ENCODE results near the gene TMPRSS11A.

Gene TMPRSS11A

GRCh38 chr4:67963356-67963755, at the start of gene TMPRSS11A:
Gene TMPRSS11A, minus strand, starts transcription at chr4:67963493. Its CDS starts 100 bp downstream, at chr4:67963393.
- FAIRE-seq (no peak), DNase-seq (ENCODE audit: insufficient read length, low spot score) (no peak)

DNA sequence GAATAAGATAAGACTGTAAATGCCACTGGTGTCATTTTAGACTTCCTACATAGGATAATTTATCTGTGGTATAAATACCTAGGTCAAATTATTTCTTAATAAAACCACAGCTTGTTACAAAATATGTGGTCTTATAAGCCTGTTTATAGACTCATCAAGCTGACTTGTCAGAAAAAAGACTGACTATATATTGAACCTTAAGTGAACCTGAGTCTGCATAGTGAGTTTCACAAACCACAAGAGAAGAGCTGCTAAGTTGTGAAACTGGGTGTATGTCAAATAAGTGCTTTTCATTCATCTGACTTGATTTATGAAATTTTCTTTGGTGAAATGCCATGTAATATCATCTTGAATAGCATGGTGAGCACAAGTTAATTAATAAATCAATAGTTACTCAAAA, 48.4 kb upstream of the TMPRSS11A start:
- DNase-seq (ENCODE audit: insufficient read length, low spot score) (no peak), FAIRE-seq (no peak)

DNA sequence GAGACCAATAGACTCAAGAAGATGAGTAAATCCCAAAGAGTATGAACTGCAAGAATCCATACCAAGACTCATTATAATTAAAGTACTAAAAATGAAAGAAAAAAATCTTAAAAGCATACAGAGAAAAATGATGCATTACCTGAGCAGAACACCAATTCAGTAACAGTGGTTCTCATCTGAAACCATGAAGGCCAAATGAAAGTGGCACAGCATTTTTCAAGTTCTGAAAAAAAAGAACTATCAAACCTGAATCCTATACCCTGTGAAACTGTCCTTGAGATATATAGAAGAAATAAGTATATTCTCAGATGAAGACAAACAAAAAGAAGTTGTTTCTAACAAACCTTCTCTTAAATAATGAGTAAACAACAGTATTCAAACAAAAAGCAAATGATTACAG, 39.6 kb upstream of the TMPRSS11A start:
- FAIRE-seq (no peak), DNase-seq (ENCODE audit: insufficient read length, low spot score) (no peak)

- FAIRE-seq (no peak), DNase-seq (ENCODE audit: insufficient read length, low spot score) (no peak)
Measured at GRCh38 chr4:67996127-67996526, 32.8 kb upstream of the TMPRSS11A start.

DNA sequence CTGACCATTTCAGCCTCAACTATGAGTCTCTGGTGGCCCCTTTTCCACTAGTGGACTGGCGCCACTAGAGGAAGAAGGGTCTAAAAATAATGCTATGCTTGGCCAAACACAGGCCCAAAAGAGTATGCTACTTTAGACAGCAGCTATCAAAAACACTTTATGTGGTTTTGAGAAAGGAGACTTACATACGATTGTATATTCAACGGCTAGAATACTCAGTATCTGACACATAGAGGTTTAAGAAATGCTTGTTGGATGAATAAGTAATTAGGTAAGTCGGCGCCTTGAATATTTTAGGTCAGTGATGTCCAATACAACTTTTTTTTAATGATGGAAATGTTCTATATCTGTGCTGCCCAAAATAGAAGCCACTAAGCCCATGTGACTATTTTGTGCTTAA, 25.7 kb upstream of the TMPRSS11A start:
- FAIRE-seq (no peak), DNase-seq (ENCODE audit: insufficient read length, low spot score) (no peak)

DNA sequence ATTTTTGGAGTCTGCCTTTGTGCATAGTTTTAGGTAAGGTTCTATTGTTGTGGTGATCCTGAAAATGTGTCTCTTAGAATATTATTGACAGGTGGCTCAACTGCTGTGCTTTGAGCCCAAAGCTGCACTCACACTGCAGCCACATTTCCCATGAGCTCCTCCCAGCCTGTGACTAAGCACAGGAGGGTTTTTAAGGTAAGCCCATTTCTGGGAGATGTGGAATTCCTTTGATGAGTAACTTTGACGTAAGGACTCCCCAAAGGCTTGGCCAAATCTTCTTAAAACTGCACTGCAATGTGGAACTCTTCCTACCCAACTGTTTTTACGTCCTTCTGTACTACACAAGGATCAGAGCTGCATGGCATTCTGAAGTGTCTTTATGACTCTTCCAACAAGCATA, 20.0 kb upstream of the TMPRSS11A start:
- FAIRE-seq (no peak), DNase-seq (ENCODE audit: insufficient read length, low spot score) (no peak)

GRCh38 chr4:67980512-67980911, 17.2 kb upstream of the TMPRSS11A start:
- FAIRE-seq (no peak), DNase-seq (ENCODE audit: insufficient read length, low spot score) (no peak)

GRCh38 chr4:67973608-67974007, 10.3 kb upstream of the TMPRSS11A start:
- DNase-seq (ENCODE audit: insufficient read length, low spot score) (no peak), FAIRE-seq (no peak)

- FAIRE-seq = no peak
- DNase-seq (ENCODE audit: insufficient read length, low spot score) = no peak
Measured at GRCh38 chr4:67954890-67955289, 8.4 kb downstream of the TMPRSS11A start.

DNA sequence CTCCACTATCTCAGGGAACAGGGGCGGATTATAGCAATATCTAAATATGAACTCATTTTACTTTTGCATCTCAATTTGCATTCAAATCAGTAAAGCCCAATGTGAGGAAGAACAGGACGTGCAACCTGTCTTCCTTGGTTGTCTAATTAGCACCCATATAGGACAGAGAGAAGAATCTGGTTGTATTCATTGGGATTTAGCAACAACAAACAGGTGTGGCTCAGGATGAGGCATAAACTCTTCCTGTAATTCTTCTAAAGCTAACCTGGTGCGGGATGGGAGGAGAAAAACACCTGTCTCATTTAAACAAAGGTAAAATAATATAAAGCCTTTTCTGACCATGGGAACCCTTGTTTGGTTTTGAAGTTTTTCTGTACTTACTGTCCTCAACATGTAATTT, 22.2 kb downstream of the TMPRSS11A start:
- no peak for FAIRE-seq
- no peak for DNase-seq (ENCODE audit: insufficient read length, low spot score)

DNA sequence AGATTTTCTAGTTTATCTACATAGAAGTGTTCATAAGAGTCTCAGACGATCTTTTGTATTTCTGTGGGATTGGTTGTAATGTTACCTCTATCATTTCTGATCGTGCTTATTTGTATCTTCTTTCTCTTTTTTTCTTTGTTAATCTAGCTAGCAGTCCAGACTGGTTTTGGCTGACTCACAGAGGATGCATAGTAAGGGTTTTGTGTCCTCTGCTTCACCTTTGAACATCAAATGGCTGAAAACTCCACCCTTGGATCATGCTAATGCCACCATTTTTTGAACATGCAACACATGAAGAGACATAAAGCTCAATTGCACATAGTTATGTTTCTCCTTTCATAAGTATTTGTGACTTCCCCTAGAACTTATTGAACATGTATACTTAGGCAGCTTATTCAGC, 22.8 kb downstream of the TMPRSS11A start:
- no peak for DNase-seq (ENCODE audit: insufficient read length, low spot score)
- no peak for FAIRE-seq

DNA sequence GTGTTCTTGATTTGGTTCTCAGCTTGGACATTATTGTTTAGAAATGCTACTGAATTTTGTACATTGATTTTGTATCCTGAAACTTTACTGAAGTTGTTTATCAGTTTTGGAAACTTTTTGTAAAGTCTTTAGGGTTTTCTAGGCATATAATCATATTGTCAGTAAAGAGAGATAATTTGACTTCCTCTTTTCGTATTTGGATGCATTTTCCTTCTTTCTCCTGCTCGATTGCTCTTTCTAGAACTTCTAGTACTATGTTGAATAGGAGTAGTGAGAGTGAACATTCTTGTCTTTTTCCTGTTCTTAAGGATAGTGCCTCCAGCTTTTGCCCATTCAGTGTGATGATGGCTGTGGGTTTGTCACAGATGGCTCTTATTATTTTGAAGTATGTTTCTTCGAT, 24.1 kb downstream of the TMPRSS11A start:
- no peak for FAIRE-seq
- no peak for DNase-seq (ENCODE audit: insufficient read length, low spot score)

DNA sequence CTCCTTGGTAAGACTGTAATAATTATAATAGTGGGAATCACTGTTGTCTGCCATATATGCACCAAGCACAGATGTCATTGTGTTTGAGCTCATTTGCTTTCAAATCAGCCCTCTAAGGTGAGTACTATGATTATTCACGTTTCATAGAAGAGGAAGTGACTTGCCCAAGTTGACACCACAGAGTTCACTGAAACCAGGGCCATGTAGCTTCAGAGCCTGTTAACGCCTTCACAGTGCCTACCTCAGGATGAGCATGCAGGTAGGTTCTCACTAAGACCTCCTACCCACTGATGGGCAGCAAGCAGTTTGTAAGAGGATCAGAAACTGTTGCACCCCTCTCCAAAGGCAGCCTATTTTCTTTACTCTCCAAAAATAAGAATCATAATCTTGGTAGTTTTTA, 27.4 kb downstream of the TMPRSS11A start:
- DNase-seq (ENCODE audit: insufficient read length, low spot score) (no peak), FAIRE-seq (no peak)

- no peak for FAIRE-seq
Measured at GRCh38 chr4:67934628-67935027, 28.7 kb downstream of the TMPRSS11A start.

GRCh38 chr4:67933755-67934154, 29.5 kb downstream of the TMPRSS11A start:
- FAIRE-seq (no peak), DNase-seq (ENCODE audit: insufficient read length, low spot score) (no peak)

More at GRCh38 chr4:67934628-67935027, 28.7 kb downstream of the TMPRSS11A start:
- DNase-seq (ENCODE audit: insufficient read length, low spot score) = no peak

GRCh38 chr4:67933038-67933437, 30.3 kb downstream of the TMPRSS11A start:
- FAIRE-seq = no peak
- no peak for DNase-seq (ENCODE audit: insufficient read length, low spot score)

DNA sequence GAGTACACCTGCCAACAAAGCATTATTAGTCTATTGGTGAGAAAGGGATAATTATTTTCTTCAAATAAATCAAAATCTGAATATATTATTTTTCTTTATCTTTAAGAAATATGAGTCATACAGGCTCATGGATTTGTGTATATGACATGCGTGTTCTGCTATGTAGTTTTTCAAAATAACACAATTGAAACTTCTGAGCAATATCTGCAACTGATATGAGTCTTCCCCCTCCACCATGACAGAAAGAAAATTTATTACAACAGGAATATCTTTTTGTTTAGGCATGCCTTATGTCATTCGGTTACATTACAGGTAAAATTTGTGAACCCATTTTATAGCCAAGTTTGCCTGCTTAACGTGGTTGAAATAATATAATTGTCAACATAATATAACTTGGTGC, 32.0 kb downstream of the TMPRSS11A start:
- DNase-seq (ENCODE audit: insufficient read length, low spot score) (no peak), FAIRE-seq (no peak)

DNA sequence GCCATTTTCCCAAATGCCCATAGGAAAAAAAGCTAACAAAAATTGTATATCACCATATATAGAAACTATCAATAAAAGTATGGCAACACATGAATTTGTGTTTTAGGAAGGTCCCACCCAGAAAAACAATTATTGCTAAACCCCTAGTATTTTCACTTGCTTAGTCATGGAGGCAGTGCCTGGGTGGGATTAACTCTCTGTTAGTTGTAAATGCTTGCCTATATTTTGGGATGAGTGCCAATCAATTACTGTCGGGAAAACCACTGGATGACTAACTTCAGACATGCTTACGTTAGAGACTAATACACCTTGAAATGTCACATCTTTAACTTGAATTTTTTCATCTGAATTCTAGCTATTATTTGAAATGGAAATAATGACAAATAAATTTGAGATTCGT, 33.9 kb downstream of the TMPRSS11A start:
- no peak for FAIRE-seq
- no peak for DNase-seq (ENCODE audit: insufficient read length, low spot score)

DNA sequence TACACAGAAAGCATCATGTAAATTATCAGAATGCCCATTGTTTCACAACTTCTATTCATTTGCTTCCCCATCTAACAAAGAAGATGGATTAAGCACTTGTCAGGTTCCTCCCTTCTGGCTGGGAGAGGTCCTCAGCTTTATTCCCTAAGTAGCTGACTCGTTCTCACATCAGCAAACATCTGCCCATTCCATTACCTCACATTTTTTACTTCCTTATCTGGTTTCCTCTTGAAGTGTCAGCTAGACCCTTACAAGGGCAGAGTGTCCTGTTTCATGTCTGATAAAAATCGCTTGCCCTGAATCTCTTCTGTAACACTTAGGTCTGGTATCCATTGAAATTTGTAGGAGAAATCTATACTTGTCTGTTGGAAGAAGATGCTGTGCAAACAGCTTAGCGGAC, 34.7 kb downstream of the TMPRSS11A start:
- no peak for DNase-seq (ENCODE audit: insufficient read length, low spot score)

GRCh38 chr4:67927251-67927650, 36.0 kb downstream of the TMPRSS11A start:
- FAIRE-seq (no peak), DNase-seq (ENCODE audit: insufficient read length, low spot score) (no peak)

More for the DNA sequence above, 34.7 kb downstream of the TMPRSS11A start:
- no peak for FAIRE-seq

GRCh38 chr4:67926485-67926884, 36.8 kb downstream of the TMPRSS11A start:
- FAIRE-seq (no peak), DNase-seq (ENCODE audit: insufficient read length, low spot score) (no peak)

DNA sequence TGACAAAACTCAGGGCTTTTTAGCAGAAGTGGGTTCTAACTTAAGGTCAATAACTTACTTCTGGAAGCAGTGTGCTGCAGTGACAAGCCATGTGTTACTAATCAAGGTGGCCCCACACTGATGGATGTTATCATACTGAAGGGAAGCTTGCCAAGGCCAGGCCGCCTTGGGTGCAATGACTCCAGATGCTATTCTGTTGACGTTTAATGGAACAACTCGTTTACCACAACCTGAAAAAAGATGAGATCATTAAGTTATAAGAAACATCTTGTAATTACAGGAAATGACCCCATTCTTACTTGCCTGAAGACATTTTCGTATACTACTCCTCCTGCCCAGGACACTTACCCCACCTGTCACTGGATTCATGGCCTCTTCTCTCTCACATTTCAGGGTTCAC, 40.6 kb downstream of the TMPRSS11A start:
- no peak for DNase-seq (ENCODE audit: insufficient read length, low spot score)
- no peak for FAIRE-seq

GRCh38 chr4:67918428-67918827, 44.9 kb downstream of the TMPRSS11A start:
- FAIRE-seq = no peak

More at GRCh38 chr4:67918428-67918827, 44.9 kb downstream of the TMPRSS11A start:
- DNase-seq (ENCODE audit: insufficient read length, low spot score) = no peak

All from GM19239 (cell line).